Esophagus muscularis mucosa (tissue), 3 donors: Measurements from ENCODE around the gene CCDC40.

Experiments
- CTCF ChIP-seq, 3 experiments: fragments of 200-600 bp in 2 of 3; fragments of 450-650 bp in 1 of 3; sonication (generic) in 2 of 3; IDR thresholded peaks; one replicate each; pipeline ENCODE4 v1.5.1; 2017 to 2019; ENCODE audit warnings: antibody characterized with exemption in 3 of 3, mild to moderate bottlenecking in 2 of 3, moderate library complexity in 1 of 3
- EP300 ChIP-seq: sonication (generic); formaldehyde crosslinking; IDR thresholded peaks from one replicate; pipeline ENCODE4 v1.6.1; 2017; ENCODE audit warnings: antibody characterized with exemption

- TF ChIP-seq EP300 = no peak
- no peak for TF ChIP-seq CTCF (IDR thresholded peaks at IDR 0.05)
Observed at GRCh38 chr17:80047176-80047575, 10.7 kb downstream of the CCDC40 start.
